ENCODE results near the gene SLC25A39.

- TF ChIP-seq POLR2A (IDR thresholded peaks at IDR 0.05) (no peak), CTCF (IDR thresholded peaks at IDR 0.05) (no peak), POLR2AphosphoS5 (IDR thresholded peaks at IDR 0.05) (no peak), EP300 (IDR thresholded peaks at IDR 0.05; ENCODE audit: low read depth) (no peak)
Measured at GRCh38 chr17:44362459-44362948, 37.9 kb upstream of the SLC25A39 start.

Measured in transverse colon (tissue), 4 donors.